ENCODE results near the gene DBT. TPM values are rescaled to one million over a fixed set of nuclear protein-coding genes. Genes with fewer than 3 reads are reported as not detected.
"Not testable (repeated sequence)": the region's sequence is repeated elsewhere in the genome, so short reads cannot be mapped to it uniquely, and the experiment has no call there.

Gene DBT
- total RNA-seq, 1 donor from 2014 or later = 12.4 TPM

DNA sequence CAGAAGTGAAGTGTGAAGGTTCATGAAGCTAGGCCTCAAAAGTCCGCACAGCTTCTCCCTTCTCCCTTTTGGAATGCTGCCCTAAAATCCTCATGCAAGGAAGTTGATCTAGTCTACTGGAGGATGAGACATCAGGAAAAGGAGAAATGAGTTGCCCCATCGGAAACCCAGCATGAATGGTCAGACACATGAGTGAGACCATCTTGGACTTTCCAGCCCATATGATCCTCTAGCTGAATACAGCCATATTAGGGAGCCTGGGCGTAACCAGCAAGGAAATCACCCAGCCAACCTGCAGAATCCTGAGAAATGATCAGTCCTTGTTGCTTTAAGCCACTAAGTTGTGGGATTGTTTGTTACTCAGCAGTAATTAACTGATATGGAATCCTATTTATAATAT is 12.5 kb downstream of the DBT start:
- no peak overlapping the region for H3K27ac Mint-ChIP-seq (ENCODE audit: unreplicated experiment)
- DNase-seq (ENCODE audit: low spot score) = no peak
- H3K4me3 Mint-ChIP-seq (ENCODE audit: unreplicated experiment) = no peak overlapping the region
- H3K4me1 Mint-ChIP-seq (ENCODE audit: low read depth) = no peaks in the 10 kb centered on the region
- H3K9me3 Mint-ChIP-seq (ENCODE audit: low read depth) = no peaks in the 10 kb centered on the region
- H3K36me3 Mint-ChIP-seq (ENCODE audit: low read depth) = peaks cover 25% of the 10 kb centered on the region
- H3K27me3 Mint-ChIP-seq (ENCODE audit: low read depth) = no peaks in the 10 kb centered on the region
- TF ChIP-seq, protein P1, sequence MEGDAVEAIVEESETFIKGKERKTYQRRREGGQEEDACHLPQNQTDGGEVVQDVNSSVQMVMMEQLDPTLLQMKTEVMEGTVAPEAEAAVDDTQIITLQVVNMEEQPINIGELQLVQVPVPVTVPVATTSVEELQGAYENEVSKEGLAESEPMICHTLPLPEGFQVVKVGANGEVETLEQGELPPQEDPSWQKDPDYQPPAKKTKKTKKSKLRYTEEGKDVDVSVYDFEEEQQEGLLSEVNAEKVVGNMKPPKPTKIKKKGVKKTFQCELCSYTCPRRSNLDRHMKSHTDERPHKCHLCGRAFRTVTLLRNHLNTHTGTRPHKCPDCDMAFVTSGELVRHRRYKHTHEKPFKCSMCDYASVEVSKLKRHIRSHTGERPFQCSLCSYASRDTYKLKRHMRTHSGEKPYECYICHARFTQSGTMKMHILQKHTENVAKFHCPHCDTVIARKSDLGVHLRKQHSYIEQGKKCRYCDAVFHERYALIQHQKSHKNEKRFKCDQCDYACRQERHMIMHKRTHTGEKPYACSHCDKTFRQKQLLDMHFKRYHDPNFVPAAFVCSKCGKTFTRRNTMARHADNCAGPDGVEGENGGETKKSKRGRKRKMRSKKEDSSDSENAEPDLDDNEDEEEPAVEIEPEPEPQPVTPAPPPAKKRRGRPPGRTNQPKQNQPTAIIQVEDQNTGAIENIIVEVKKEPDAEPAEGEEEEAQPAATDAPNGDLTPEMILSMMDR (IDR thresholded peaks at IDR 0.05) = no peak

DNA sequence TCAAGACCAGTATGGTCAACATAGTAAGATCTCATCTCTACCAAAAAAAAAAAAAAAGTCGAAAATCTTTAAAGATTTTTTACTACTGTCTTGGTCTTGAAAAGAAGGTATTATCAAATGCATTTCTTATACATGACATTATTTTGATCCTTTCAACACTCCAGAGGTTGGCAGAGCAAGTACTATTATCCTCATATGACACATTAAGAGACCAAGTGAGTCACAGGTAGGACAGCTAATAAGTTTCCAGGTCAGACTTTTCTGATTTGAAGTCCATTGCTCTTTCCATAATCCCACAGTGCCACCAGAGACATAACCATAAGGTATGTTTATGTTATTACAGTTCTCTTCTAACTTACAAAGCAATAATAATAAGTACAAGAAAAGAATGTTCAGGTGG is 15.2 kb downstream of the DBT start:
- H3K9me3 Mint-ChIP-seq (ENCODE audit: low read depth) = no peaks in the 10 kb centered on the region
- H3K27me3 Mint-ChIP-seq (ENCODE audit: low read depth) = no peaks in the 10 kb centered on the region
- no peaks in the 10 kb centered on the region for H3K4me1 Mint-ChIP-seq (ENCODE audit: low read depth)
- TF ChIP-seq, protein P1 (IDR thresholded peaks at IDR 0.05) = no peak
- no peak overlapping the region for H3K27ac Mint-ChIP-seq (ENCODE audit: unreplicated experiment)
- H3K36me3 Mint-ChIP-seq (ENCODE audit: low read depth) = peaks cover 30% of the 10 kb centered on the region
- DNase-seq (ENCODE audit: low spot score) = no peak
- H3K4me3 Mint-ChIP-seq (ENCODE audit: unreplicated experiment) = no peak overlapping the region

DNA sequence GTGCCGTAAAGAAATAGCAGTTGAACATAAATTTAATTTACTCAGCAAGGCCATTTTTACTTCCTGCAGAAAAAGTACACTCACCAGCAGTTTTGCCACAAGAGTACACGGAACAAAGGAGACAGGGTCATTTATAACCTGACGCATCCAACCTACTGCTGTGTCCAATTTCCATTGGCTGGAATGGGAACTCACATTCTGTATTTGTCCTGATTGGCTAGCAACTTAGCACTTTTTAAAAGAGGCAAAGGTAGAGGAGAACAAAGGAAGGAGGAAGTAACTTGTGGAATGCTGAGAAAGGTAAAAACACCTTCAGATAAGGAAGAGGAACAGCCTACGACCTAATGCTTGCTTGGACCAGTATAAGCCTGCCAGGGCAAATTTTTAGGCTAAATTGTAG is 16.1 kb downstream of the DBT start:
- H3K4me1 Mint-ChIP-seq (ENCODE audit: low read depth); H3K9me3 Mint-ChIP-seq (ENCODE audit: low read depth); H3K27ac Mint-ChIP-seq (ENCODE audit: unreplicated experiment); H3K27me3 Mint-ChIP-seq (ENCODE audit: low read depth); H3K4me3 Mint-ChIP-seq (ENCODE audit: unreplicated experiment); DNase-seq (ENCODE audit: low spot score): not testable (repeated sequence)
- H3K36me3 Mint-ChIP-seq (ENCODE audit: low read depth) = peaks cover 26% of the 10 kb centered on the region

DNA sequence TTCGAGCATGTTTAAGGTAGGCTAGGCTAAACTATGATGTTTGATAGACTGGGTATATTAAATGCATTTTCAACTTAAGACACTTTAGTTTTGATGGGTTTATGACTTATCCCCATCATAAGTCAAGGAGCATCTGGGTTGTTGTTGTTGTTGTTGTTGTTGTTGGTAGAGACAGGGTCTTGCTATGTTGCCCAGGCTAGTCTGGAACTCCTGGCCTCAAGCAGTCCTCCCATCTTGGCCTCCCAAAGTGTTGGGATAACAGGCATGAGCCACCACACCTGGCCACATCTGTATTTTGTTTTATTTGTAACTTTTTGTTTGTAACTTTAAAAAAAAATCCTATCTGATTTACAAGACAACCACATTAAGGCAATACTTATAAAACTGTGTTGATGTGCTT is 17.5 kb downstream of the DBT start:
- TF ChIP-seq, protein P1 (IDR thresholded peaks at IDR 0.05) = no peak
- Mint-ChIP-seq H3K4me3 (ENCODE audit: unreplicated experiment) (no peak overlapping the region), H3K27me3 (ENCODE audit: low read depth) (no peaks in the 10 kb centered on the region), H3K36me3 (ENCODE audit: low read depth) (peaks cover 21% of the 10 kb centered on the region), H3K9me3 (ENCODE audit: low read depth) (no peaks in the 10 kb centered on the region), H3K4me1 (ENCODE audit: low read depth) (no peaks in the 10 kb centered on the region), H3K27ac (ENCODE audit: unreplicated experiment) (no peak overlapping the region)
- no peak for DNase-seq (ENCODE audit: low spot score)

DNA sequence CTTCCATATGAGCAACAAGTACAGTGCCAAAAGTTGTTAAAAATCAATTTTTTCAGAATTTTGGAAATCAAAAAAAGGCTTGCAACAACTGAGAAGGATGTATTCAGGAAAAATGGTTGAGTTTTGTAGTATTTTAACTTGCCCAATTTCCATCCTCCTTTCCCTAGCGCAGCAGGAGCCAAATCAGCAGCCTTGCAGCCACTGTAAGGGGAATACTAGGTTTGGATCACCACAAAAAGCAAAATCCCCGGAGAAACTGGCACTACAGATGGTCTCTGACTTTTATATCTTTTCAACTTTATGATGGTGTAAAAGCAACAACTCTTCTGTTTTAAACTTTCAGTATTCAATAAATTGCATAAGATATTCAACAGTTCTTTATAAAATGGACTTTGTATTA is 17.9 kb downstream of the DBT start:
- DNase-seq (ENCODE audit: low spot score) = no peak
- no peak overlapping the region for H3K4me3 Mint-ChIP-seq (ENCODE audit: unreplicated experiment)
- TF ChIP-seq, protein P1 (IDR thresholded peaks at IDR 0.05) = no peak
- peaks cover 18% of the 10 kb centered on the region for H3K36me3 Mint-ChIP-seq (ENCODE audit: low read depth)
- no peaks in the 10 kb centered on the region for H3K9me3 Mint-ChIP-seq (ENCODE audit: low read depth)
- H3K4me1 Mint-ChIP-seq (ENCODE audit: low read depth) = no peaks in the 10 kb centered on the region
- no peaks in the 10 kb centered on the region for H3K27me3 Mint-ChIP-seq (ENCODE audit: low read depth)
- H3K27ac Mint-ChIP-seq (ENCODE audit: unreplicated experiment) = no peak overlapping the region

DNA sequence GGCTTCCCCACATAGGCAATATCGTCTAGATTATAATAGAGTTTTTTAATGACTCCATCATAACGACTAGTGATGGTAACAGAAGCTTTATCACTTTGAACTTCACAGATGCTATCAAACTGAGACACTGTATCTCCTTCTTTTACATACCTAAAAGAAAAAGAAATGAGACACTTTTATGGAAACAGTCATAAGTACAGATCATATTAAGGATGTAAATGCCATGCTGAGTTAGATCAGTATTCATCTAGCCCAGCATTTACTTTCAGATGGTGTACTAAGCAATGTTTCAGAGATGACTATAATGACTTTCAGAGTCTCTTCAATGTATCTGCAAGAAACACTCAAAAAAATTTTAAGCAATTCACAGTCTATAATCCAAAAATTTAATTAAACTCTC is 18.9 kb downstream of the DBT start:
- no peak overlapping the region for H3K4me3 Mint-ChIP-seq (ENCODE audit: unreplicated experiment)
- no peak for DNase-seq (ENCODE audit: low spot score)
- H3K4me1 Mint-ChIP-seq (ENCODE audit: low read depth) = no peaks in the 10 kb centered on the region
- TF ChIP-seq, protein P1 (IDR thresholded peaks at IDR 0.05) = no peak
- no peaks in the 10 kb centered on the region for H3K27me3 Mint-ChIP-seq (ENCODE audit: low read depth)
- no peaks in the 10 kb centered on the region for H3K9me3 Mint-ChIP-seq (ENCODE audit: low read depth)
- H3K27ac Mint-ChIP-seq (ENCODE audit: unreplicated experiment) = no peak overlapping the region
- peaks cover 18% of the 10 kb centered on the region for H3K36me3 Mint-ChIP-seq (ENCODE audit: low read depth)

All from chondrocyte (in vitro differentiated cells).